Fibroblast of skin of left quadriceps (primary cell): ENCODE measurements around the gene ARHGAP23.
"Not testable (repeated sequence)": the region's sequence is repeated elsewhere in the genome, so short reads cannot be mapped to it uniquely, and the experiment has no call there.

ENCODE experiments used
- DNase-seq, 2 experiments: peaks; one replicate each; pipeline ENCODE4 v3.0.0-alpha.2; 2013; ENCODE audit warnings: low read depth in 2 of 2

Gene ARHGAP23

DNA sequence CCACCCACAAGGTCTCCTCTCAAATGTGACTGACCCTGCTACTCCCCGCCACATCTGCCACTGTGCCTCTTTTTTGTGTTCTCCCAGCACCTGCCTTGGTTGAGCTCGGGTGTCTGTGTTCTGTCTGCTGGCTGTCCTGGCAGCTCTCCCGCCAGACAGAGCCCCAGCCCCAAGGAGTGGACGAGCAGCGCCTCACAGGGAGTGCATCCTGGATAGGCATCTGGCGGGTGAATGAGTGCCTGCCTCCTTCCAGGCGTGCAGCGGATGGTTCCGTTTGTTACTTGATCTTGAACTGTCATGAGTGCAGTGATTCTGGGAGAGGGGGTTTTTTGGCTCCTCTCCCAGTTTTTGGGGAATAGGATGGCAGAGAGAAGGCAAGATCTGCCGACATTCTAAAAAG is 99.9 kb downstream of the ARHGAP23 start:
- not testable (repeated sequence) for DNase-seq

DNA sequence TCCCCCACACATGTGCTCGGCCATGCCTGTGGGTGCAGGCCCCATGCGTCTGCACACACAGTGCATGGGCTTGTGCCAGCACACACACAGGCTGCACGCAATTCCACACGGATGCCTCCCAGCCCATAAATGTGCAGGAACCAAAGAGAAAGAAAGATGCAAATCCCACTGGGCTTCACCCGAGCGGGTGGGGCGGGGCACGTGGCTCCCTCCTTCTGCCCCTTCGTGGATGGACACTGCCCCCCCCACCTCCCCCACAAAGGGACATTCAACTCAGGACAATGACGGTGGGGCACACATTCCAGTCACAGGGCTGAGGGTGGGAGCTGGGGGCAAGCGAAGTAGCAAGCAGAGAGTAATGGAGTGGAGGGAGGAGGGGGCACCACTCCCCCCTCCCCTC is 102.6 kb downstream of the ARHGAP23 start:
- DNase-seq, result not testable (repeated sequence)

GRCh38 chr17:38531761-38532160 is 103.5 kb downstream of the ARHGAP23 start:
- DNase-seq, result not testable (repeated sequence)

DNA sequence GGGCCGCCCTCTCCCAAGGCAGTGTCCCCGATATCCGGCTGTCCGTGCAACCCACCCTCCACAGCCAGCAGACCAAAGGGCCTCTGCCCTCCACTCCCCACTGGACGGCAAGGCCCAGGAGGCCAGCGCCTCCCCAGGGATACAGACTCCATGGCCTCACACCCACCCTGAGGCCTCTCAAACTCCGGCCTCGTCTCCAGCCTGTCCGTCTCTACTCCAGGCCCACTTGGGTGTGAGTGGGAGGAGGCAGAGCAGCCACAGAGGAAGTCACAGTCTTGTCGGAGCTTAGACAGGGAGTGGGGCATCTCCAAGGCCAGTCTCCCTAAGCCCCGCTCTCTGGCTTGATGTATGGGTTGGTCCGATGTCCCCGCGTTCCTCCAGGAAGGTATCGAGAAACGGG is 104.2 kb downstream of the ARHGAP23 start:
- DNase-seq, result no peak

- DNase-seq, result no peak
Observed at GRCh38 chr17:38533241-38533640, 105.0 kb downstream of the ARHGAP23 start.

- no peak for DNase-seq
Observed at GRCh38 chr17:38533866-38534497, 105.7 kb downstream of the ARHGAP23 start.

DNA sequence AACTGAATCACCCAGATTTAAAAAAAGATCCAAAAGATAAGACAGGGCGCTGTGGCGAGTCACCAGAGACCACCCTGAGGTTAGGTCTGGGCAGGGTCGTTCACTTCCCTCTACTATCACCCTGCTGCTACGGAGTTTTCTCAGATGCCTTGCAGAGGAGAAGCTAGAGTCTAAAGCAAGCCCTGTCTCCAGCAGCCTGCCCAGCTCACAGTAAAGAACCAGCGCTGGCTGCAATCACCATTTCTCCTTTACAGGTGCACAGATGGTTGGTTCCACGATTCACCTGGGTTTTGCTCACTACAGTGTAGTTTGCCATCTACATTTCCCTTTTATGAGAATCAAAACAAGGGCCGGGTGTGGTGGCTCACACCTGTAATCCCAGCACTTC is 106.2 kb downstream of the ARHGAP23 start:
- no peak for DNase-seq

DNA sequence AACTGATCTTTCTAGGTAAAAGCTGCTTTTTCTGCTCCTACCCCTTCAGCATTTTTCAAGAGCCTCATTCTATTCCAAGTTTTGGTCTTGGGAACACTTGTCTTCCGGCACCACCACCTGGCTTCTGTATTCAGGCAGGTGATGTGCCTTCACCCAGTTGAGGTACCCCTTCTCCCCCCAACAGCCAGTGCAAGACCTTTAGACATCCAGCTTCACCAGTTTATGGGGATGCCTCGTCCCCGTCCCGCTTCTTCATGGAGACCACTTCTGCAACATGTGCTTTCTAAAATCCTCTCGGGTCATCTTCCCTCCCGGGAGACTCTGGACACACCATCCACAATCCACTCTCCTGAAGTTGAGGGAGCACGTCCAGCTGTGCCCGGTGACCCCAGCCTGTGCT is 107.6 kb downstream of the ARHGAP23 start:
- DNase-seq, result no peak

DNA sequence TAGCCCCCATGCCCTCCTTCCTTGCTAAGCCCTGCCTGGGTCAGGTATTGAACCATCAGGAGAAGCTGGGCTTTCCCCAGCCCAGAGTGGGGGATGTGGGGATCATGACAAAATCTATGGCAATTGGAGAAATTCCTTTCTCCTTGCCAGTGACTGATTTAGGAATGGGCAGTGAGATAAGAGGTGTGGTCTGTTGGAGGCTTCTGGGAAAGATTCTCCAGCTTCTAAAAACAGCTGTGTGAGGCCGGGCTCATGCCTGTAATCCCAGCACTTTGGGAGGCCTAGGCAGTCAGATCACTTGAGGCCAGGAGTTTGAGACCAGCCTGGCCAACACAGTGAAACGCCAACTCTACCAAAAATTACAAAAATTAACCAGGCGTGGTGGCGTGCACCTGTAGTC is 108.4 kb downstream of the ARHGAP23 start:
- DNase-seq, result no peak

- no peak for DNase-seq
Observed at GRCh38 chr17:38538906-38539305, 110.6 kb downstream of the ARHGAP23 start.

GRCh38 chr17:38539386-38539785 is 111.1 kb downstream of the ARHGAP23 start:
- DNase-seq, result no peak

GRCh38 chr17:38540514-38541045 is 112.3 kb downstream of the ARHGAP23 start:
- DNase-seq, result no peak

DNA sequence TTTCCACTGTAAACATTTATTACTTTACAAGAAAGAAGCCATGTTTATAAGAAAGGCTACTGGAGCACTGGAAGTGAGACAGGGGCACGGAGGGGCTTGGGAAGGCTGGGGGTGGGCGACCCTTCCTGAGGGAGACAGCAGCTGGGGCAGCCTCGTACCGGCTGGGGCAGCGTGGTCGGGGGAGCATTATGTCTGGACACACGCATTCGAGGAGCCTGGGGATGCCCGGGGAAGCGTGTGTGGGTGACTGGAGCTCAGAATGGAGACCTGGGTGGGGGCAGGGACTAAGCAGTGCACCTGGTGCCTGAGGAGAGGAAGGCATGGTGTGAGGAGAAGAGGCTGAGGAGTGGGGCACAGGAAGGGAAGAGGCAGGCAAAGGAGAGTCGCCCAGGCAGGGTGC is 113.0 kb downstream of the ARHGAP23 start:
- DNase-seq, result no peak

DNA sequence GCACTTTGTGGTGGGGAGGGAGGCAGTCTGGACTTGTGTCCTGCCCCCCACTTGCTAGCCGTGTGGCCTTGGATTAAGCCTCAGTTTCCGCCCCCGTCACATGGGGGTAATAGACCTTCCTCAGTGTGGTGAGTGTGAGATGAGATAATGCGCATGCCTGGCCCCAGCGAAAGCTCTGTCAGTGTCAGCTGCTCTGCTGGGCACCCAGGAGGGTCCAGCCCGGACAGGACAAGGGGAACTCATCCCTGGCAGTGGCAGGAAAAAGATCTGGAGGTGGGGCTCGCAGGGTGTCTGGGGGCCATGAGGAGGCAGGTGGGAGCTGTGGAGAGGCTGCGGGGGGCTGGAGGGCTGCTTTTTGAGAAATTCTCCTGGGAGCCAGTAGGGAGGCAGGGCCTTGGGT is 114.0 kb downstream of the ARHGAP23 start:
- no peak for DNase-seq

GRCh38 chr17:38543403-38544174 is 115.3 kb downstream of the ARHGAP23 start:
- no peak for DNase-seq

GRCh38 chr17:38544175-38544838 is 116.0 kb downstream of the ARHGAP23 start:
- DNase-seq, result no peak

DNA sequence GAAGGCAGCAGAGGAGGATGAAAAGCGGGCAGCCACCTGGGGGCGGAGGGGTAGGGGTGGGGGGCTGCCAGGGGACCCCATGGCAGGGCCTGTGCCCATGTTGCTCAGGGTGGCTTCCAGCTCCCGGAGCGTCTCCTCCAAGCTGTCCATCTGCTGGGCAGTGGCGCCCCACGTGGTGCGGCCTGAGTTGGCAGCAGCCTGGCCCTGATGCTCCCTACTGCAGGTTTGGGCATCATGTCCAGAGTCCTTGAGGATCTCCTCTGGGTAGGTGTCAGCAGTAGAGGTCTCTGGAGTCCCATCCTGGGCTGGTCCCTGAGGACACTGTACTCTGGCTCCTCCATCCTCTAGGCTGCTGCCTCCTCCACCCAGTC is 116.6 kb downstream of the ARHGAP23 start:
- no peak for DNase-seq

DNA sequence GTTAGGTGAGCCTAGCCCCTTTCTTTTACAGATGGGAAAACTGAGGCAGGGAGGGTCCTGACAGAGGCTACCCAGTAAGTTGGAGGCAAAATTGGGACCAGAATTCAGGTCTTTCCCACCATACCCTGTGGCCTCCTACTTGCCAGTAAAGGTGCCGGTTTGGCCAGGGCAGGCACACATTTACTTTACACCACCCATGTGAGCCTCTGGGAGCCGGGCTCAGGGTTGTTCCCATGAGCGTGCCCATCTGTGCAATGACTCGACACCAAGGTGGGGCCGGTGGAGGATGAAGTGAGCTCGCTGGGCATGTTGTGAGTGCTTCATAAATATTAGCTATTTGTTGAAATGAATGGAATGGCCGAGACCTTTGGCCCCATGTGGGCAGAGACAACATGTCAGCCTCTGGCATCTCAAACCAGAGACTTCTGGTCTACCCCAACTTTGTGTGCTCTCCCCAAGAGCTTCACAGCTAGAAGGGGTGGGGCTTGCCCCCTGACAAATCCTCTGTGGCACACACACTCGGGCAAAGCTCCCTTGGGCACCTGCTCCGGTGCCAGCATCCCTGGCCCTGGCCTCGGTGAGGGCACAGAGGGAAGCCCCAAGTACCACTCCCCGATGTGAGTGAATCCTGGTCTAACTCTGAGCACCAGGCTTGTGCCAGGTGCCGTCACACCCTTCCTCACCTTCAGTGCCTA is 117.4 kb downstream of the ARHGAP23 start:
- DNase-seq, result no peak

DNA sequence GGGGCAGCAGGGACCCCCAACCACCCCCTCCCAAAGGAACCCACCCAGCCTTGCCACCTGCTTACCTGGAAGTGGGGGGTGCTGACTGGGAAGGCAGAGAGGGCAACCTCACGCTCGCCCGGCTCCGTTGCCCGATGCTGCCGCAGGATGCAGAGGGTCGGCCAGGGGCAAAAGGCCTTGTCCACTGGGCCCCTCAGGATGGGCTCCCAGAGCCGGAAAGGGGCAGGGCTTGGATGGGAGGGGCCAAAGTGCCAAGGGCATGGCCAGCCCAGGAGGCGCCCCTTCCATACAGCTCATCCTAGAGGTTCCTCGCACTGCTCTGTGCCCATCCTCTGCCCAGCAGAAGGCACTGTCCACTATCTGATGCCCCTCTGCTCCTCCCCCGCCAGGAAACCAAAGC is 118.1 kb downstream of the ARHGAP23 start:
- DNase-seq, result no peak

DNA sequence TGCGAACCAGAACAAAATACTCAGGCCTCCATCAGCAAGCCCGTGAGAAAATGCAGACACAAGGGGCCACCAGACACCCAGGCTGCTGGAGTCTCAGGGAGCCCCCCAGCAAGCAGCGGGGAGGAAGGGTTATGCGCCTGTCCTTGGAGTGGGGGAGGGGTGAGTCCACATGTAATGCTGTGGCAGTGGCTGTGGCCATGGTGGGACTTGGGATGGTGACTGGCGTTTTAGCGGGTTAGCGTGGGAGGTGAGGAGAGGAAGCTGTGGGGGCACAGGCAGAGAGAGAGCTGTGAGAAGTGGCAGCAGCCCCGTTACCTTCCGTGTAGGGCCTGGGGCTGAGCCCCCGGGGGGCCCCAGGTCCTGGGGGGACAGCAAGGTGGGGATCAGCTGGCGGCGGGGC is 119.2 kb downstream of the ARHGAP23 start:
- no peak for DNase-seq

DNA sequence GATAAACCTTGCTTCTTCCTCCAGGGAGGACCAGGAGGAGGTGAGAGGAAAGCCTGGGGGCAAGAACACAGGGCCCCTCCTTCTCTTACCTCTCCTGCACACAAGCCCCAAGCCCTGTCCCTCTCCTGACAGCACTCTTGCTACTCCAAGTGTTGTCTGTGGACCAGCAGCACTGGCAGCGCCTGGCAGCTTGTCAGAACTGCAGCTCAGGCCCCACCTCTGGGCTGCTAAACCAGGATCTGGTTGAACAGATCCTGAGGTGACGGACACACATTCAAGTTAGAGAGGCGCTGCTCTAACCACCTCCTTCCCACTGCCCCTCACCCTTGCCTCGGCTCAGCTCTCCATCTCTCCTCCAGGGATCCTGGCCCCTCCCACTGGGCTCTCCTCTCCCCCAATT is 121.0 kb downstream of the ARHGAP23 start:
- DNase-seq, result no peak

GRCh38 chr17:38550661-38551060 is 122.4 kb downstream of the ARHGAP23 start:
- no peak for DNase-seq
